NB4 (cell line): ENCODE measurements around the gene SPAG5.

Experiments used
- DNase-seq: peaks from one replicate; pipeline ENCODE4 v3.0.0; 2010; ENCODE audit warnings: low read depth
- H3K4me3 ChIP-seq: one replicate; pipeline ENCODE4 v1.5.1; 2011; ENCODE audit warnings: mild to moderate bottlenecking, low read depth, low read length, moderate library complexity
- MYC ChIP-seq: IDR thresholded peaks from 2 replicates; pipeline ENCODE4 v1.6.1; 2011; ENCODE audit warnings: low read depth, low read length
- POLR2A ChIP-seq: IDR thresholded peaks from 2 replicates; pipeline ENCODE4 v1.6.1; 2011; ENCODE audit warnings: mild to moderate bottlenecking; ENCODE audit not compliant: insufficient read length; ENCODE audit errors: extremely low read depth
- TF ChIP-seq, protein P1 (sequence below): IDR thresholded peaks from 2 replicates; pipeline ENCODE4 v1.6.1; 2011; ENCODE audit warnings: low read depth, low read length
- TF ChIP-seq, protein P2 (sequence below): IDR thresholded peaks from one replicate; pipeline ENCODE4 v1.5.1; 2012; ENCODE audit warnings: low read depth, low read length

Gene SPAG5, protein sequence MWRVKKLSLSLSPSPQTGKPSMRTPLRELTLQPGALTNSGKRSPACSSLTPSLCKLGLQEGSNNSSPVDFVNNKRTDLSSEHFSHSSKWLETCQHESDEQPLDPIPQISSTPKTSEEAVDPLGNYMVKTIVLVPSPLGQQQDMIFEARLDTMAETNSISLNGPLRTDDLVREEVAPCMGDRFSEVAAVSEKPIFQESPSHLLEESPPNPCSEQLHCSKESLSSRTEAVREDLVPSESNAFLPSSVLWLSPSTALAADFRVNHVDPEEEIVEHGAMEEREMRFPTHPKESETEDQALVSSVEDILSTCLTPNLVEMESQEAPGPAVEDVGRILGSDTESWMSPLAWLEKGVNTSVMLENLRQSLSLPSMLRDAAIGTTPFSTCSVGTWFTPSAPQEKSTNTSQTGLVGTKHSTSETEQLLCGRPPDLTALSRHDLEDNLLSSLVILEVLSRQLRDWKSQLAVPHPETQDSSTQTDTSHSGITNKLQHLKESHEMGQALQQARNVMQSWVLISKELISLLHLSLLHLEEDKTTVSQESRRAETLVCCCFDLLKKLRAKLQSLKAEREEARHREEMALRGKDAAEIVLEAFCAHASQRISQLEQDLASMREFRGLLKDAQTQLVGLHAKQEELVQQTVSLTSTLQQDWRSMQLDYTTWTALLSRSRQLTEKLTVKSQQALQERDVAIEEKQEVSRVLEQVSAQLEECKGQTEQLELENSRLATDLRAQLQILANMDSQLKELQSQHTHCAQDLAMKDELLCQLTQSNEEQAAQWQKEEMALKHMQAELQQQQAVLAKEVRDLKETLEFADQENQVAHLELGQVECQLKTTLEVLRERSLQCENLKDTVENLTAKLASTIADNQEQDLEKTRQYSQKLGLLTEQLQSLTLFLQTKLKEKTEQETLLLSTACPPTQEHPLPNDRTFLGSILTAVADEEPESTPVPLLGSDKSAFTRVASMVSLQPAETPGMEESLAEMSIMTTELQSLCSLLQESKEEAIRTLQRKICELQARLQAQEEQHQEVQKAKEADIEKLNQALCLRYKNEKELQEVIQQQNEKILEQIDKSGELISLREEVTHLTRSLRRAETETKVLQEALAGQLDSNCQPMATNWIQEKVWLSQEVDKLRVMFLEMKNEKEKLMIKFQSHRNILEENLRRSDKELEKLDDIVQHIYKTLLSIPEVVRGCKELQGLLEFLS

DNA sequence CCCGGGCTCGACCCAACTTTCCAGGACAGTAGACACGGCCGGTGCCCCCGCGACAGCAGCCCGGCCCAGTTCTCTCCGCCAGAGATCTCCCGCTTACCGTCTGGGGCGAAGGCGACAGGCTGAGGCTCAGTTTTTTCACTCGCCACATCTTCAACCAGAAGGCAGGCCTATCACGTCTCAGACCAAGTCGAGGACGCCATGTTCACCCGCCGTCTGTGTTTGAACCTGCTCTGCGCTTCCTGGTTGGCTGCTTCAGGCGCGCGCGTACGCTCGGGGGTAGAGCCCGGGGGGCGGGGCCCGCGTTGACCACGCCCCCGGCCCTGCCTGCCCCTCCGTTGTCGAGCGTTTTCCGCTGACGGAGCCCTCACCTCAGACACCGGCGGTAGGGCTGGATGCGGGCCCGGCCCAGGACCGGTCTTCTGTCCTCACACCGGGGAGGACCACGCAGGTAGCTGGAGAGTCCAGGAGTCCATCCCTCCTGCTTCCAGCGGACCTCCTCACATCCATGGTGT is at the start of gene SPAG5:
TSS of gene SPAG5 (minus strand) at position 227 of the 512 bp plus-strand sequence. CDS start at position 148, 79 bp downstream.
- DNase-seq: peak; percentile 96
- H3K4me3 ChIP-seq: peak within 1 kb of the TSS; percentile 84
- TF ChIP-seq, protein P1, sequence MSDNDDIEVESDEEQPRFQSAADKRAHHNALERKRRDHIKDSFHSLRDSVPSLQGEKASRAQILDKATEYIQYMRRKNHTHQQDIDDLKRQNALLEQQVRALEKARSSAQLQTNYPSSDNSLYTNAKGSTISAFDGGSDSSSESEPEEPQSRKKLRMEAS: no peak; the same call in 1 of the 2 replicates
- TF ChIP-seq MYC (no peak; the same call in 1 of the 2 replicates), POLR2A (peak; percentile 77)

- DNase-seq: no peak
- H3K4me3 ChIP-seq: peak overlapping the region; percentile 82
- TF ChIP-seq, protein P2, sequence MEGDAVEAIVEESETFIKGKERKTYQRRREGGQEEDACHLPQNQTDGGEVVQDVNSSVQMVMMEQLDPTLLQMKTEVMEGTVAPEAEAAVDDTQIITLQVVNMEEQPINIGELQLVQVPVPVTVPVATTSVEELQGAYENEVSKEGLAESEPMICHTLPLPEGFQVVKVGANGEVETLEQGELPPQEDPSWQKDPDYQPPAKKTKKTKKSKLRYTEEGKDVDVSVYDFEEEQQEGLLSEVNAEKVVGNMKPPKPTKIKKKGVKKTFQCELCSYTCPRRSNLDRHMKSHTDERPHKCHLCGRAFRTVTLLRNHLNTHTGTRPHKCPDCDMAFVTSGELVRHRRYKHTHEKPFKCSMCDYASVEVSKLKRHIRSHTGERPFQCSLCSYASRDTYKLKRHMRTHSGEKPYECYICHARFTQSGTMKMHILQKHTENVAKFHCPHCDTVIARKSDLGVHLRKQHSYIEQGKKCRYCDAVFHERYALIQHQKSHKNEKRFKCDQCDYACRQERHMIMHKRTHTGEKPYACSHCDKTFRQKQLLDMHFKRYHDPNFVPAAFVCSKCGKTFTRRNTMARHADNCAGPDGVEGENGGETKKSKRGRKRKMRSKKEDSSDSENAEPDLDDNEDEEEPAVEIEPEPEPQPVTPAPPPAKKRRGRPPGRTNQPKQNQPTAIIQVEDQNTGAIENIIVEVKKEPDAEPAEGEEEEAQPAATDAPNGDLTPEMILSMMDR: no peak
- TF ChIP-seq MYC (no peak), POLR2A (no peak)
- TF ChIP-seq, protein P1: no peak
Measured at GRCh38 chr17:28646039-28646754, 47.4 kb upstream of the SPAG5 start.

- DNase-seq: no peak
- H3K4me3 ChIP-seq: peak overlapping the region; percentile 82
- TF ChIP-seq, protein P2: no peak
- TF ChIP-seq, protein P1: no peak
- TF ChIP-seq MYC: no peak
- no peak for TF ChIP-seq POLR2A
Measured at GRCh38 chr17:28645576-28645939, 46.7 kb upstream of the SPAG5 start.

DNA sequence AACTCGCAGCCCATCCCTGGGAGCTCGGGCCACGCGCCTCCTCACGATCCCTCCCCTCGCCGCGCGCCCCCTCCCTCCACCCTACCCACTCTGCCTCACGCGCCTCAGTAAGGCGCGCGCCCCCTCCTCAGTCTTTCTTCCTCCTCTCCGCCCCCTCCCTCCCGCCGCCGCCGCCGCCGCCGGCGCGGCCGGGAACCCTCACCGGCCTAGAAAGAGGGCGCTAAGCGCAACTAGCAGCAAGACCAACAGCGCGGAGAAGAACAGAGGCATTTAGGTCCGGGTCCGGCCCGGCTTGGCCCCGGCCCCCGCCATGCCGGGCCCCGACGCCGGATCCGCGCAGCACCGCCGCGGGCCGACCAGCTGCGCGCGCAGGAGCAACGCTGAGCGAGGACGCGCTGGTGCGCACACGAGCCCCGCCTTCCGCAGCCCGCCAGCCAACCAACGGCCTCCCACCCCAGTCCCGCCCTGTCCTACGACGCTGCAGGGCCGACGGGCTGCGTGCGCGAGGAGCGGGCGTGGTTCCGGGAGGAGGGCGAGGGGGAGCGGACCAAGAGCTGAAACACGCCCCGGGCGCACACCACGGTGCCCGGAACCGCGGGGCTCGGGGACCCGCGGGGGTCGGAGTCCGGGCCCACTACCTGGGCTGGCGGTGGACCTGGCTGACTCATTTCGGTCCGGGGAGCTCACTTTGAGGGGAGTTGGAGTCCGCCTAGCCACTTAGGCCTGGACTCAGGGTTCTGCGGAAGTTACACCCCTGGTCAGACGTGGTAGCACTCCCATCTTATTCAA is 46.2 kb upstream of the SPAG5 start, which contains the start of gene BLTP2:
TSS of gene BLTP2 (minus strand) at position 372 of the 789 bp plus-strand sequence. CDS start at position 270, 102 bp downstream.
- DNase-seq: peak; percentile 98
- TF ChIP-seq, protein P1: peak; percentile 65
- TF ChIP-seq POLR2A (peak; percentile 90), MYC (peak; percentile 85)
- TF ChIP-seq, protein P2: no peak
- peak within 1 kb of the TSS; percentile 82 for H3K4me3 ChIP-seq
